GM19023 (cell line): ENCODE results near the gene GPT2.
"Not testable (repeated sequence)": the region's sequence is repeated elsewhere in the genome, so short reads cannot be mapped to it uniquely, and the experiment has no call there.

ENCODE experiments used
- ATAC-seq: cut with Tn5 transposase; IDR thresholded peaks from one replicate; pipeline ENCODE4 v1.9.1; 2021; ENCODE audit warnings: mild to moderate bottlenecking, moderate library complexity; ENCODE audit not compliant: unreplicated experiment

The GPT2 gene

GRCh38 chr16:46862555-46863447 lies 21.4 kb upstream of the GPT2 start:
- ATAC-seq: no peak

GRCh38 chr16:46866286-46866685 lies 17.9 kb upstream of the GPT2 start:
- ATAC-seq: no peak

- ATAC-seq: not testable (repeated sequence)
Measured at GRCh38 chr16:46867486-46867885, 16.7 kb upstream of the GPT2 start.

GRCh38 chr16:46868891-46869290 lies 15.3 kb upstream of the GPT2 start:
- ATAC-seq: not testable (repeated sequence)

- ATAC-seq: no peak
Measured at GRCh38 chr16:46871597-46871996, 12.6 kb upstream of the GPT2 start.

- ATAC-seq: no peak
Measured at GRCh38 chr16:46873201-46873600, 11.0 kb upstream of the GPT2 start.

GRCh38 chr16:46875243-46875642 lies 8.9 kb upstream of the GPT2 start:
- no peak for ATAC-seq

- ATAC-seq: no peak
Measured at GRCh38 chr16:46882304-46882939, 1.7 kb upstream of the GPT2 start.

- ATAC-seq: no peak
Measured at GRCh38 chr16:46882940-46883307, 1.2 kb upstream of the GPT2 start.

- peak; percentile 0 for ATAC-seq
Measured at GRCh38 chr16:46883353-46883689, 841 bp upstream of the GPT2 start.

- ATAC-seq: peak; percentile 8
Measured at GRCh38 chr16:46884513-46885293, 541 bp downstream of the GPT2 start.

- ATAC-seq: no peak
Measured at GRCh38 chr16:46885960-46886763, 2.0 kb downstream of the GPT2 start.

GRCh38 chr16:46886764-46887523 lies 2.8 kb downstream of the GPT2 start:
- ATAC-seq: no peak

GRCh38 chr16:46887524-46887854 lies 3.3 kb downstream of the GPT2 start:
- no peak for ATAC-seq

GRCh38 chr16:46889245-46889941 lies 5.2 kb downstream of the GPT2 start:
- ATAC-seq: no peak

- peak; percentile 65 for ATAC-seq
Measured at GRCh38 chr16:46889942-46890300, 5.8 kb downstream of the GPT2 start.

GRCh38 chr16:46891910-46892309 lies 7.7 kb downstream of the GPT2 start:
- no peak for ATAC-seq

- no peak for ATAC-seq
Measured at GRCh38 chr16:46894036-46894672, 10.0 kb downstream of the GPT2 start.
